ENCODE results near the gene PHYHIPL.

GRCh38 chr10:59126991-59127390 is 49.5 kb upstream of the PHYHIPL start:
- no peak for TF ChIP-seq CTCF (conservative IDR thresholded peaks at IDR 0.05 in 1 of 2, IDR thresholded peaks at IDR 0.05 in 1 of 2; ENCODE audit: extremely low read depth in 1 of 2, insufficient read depth in 1 of 2, low read depth in 1 of 2, low read length in 2 of 2)
- no peak for TF ChIP-seq EZH2 (IDR thresholded peaks at IDR 0.05; ENCODE audit: borderline replicate concordance, low read length)
